Stimulated activated naive CD4-positive, alpha-beta T cell treated with Interleukin-2 at 50 U/mL for 16 hours (primary cell): ENCODE data around the gene BLID.

Source experiments
- DNase-seq: peaks from one replicate; lab custom pipeline; 2025; lab: John Stamatoyannopoulos, UW

Gene BLID

DNA sequence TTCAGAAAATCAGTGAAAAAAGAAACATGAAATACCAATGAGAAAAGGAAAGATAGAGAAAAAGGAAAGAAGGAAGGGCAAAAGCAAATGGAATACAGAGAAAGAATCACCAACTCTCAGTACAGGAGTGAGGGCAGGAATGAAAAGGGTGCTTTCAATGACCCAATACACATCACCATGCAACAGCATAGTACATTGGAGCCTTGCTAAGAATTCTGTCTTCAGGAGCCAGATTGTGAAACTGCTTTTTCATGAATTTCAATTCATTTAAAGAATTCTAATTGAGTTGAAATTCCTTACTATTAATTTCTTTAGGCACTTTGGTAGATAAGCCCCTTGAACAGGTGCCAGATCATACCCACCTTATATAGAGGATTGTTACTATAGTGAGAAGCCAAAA lies 34.9 kb downstream of the BLID start:
- DNase-seq: no peak

DNA sequence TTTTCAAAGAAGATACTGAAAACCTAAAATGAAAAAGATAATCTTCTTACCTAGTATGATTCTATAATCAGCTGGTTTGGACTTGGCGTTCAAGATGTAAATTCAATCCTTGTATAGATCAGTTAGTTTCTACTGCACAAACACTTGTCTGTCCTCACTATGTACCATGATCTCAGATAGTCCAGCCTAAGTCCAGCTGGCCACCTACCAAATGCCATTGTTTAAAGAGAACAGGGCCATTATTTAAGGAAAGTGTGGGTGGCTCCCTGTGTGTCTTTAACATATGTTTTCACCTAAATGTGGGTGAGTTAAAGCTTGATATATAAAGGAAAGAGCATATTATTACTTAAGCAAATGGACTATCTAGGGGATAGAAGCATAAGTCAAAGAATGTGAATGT lies 38.6 kb downstream of the BLID start:
- no peak for DNase-seq

DNA sequence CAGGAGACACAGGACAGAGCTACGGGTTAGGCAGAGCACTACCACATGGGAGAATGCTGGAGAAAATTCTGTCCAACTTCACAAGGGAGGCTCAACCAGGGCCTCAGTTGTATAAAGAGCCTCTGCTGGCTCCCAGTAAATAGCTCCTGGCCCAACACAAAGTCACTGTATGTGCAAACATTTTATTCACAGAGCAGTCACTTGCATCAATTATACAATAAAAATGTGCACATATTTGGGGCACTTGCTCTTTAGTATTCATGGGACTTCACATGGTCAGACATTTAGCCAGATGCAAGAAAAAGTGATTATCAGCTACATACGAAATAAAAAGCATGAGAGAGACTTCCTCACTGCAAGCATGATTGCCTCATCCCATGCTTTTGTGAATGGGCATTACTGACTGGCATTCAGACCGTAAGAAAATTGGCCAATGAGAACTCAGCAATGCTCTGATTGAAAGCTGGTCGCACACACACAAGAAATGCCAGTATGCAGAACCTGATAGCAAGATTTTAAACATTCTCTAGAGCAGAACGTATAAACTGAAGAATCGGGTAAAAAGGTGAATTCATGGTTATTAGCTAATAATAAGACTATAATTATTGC lies 39.4 kb downstream of the BLID start:
- DNase-seq: no peak

DNA sequence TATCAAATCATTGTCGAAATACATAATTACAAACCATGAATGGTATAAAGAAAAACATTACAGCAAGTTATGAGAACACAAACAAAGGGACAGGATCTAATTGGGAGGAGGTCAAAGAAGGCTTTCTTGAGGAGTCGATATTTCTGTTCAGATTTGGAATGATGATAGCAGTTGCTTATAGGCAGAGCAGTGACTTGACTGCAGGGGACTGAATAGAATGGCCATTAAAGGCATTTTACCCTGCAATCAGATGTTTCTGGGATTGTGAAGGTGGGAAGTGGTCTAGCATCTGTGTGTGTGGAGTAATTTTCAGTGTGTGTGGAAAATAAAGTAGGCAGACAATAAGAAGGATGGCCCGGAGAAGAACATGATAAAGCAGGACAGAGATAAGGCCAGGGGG lies 41.0 kb downstream of the BLID start:
- no peak for DNase-seq

DNA sequence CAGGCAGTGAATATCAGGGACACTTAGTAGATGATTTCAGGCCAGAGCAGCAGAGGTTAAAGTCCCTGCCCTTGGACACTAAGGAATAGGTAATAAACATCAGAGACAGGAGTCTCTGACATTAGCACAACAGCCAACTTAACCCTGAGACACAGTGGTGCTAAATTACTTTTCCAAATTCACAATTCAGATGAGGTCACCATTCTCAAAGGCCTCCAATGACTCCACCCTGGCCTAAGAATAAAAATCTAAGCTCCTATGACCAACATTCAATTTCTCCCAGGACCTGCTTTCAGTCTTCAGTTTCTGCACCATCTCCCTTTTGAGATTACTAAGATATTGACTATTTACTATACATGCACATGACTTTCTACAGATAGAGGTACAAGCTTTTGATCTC lies 42.0 kb downstream of the BLID start:
- DNase-seq: no peak

DNA sequence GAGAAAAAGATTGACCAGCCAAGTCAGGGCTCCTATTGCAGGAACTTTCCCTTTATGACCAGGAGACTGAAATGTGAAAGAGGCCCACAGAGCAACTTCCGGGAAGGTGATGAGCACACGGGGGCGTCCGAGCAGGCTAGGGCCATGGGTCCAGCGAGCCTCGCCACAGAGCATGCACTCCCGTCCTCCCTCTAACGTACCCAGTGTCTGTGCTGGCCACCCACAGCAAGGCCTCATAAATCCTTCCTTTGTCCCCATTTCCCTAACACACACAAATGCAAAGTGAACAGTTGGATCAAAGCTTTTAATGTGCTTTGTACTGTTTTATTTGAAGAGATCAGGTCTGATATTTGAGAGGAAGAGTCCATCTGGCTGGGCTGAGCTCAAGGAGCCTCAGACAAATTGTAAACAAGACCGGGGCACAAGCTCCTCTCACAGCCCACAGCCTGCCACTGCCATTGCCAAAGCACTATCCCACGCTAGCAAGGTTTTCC lies 44.3 kb downstream of the BLID start:
- no peak for DNase-seq

DNA sequence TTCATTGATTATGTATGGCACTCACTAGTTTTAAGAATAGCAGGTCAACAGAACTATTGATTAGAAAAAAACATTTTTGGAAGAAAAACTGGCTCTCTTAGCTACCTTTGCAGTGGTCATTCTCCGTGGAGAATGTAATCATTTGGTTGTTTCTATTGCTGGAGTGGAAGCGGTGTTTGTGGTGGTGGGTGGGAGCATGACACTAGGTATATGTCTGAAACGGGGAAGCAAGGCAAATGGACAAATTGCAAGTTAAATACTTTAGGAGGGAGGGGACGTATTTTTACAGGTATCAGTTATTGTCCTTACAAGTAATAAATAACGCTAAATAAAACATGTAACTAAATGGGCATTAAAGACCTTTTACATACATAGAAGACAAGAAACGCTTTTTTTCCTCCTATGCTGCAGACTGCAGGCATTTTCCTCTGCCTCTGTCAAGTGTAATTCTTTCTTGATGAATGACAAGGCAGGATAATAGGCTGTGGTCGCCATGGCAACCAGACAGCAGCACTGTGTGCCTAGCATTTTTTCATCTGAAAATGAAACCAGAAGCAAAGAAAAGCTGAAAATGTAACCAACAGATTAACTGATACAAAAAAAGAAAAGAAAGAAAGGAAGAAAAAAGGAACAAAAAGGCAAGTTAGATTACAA lies 46.2 kb downstream of the BLID start:
- DNase-seq: no peak

DNA sequence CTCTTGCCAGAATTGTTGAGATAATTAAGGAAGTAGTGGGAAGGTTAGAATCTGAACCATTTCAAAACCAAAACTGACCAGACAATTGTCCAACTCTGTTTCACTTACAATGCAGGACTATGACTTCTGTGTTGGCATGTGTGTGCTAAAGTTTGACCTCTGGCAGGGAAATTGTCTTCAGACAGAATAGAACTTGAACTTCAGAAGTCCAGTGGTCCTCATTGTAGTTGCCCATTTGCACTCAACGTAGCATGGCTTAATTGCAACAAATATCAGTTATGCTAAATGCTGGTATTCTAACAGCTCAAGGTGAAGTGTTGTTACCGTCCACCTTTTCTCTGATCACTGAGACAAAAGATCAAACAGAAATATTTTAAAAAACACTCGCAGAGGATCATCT lies 47.2 kb downstream of the BLID start:
- DNase-seq: no peak

DNA sequence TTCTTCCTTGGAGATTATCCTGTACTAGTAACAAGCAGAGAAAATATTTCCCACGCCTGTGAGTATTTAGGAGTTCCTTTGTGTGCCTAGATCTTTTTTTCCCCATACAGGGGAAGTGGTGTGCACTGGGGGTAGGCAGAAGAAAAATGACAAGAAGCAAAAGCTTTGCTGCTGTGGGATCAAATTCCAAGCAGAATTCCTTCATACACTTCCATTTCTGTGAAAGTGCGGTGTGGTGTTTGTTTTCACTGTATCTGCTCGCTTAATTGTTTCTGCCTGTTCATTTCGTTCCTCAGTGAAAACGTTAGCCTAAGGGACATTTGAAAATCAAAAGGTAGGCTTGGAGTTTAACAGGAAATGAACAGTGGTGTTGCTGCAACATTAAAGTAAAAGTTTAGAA lies 47.9 kb downstream of the BLID start:
- DNase-seq: no peak
